Stomach (tissue), 4 donors: ENCODE data around the gene HIVEP1.

Experiments used
- EP300 ChIP-seq: sonication (generic); formaldehyde crosslinking; IDR thresholded peaks from one replicate; pipeline ENCODE4 v1.6.1; 2017; ENCODE audit warnings: antibody characterized with exemption
- POLR2A ChIP-seq, 4 donors: fragments of 450-650 bp; IDR thresholded peaks; one replicate each; pipeline ENCODE4 v1.6.1; 2016; ENCODE audit warnings: antibody characterized with exemption in 4 of 4, control low read depth in 2 of 4, mild to moderate bottlenecking in 1 of 4, moderate library complexity in 1 of 4
- POLR2AphosphoS5 ChIP-seq, 3 donors: sonication (generic); formaldehyde crosslinking; IDR thresholded peaks; one replicate each; pipeline ENCODE4 v1.6.1; 2016; ENCODE audit warnings: antibody characterized with exemption in 3 of 3
- TF ChIP-seq, protein P1 (sequence below), 7 experiments: fragments of 450-650 bp in 4 of 7; fragments of 200-600 bp in 3 of 7; sonication (generic) in 3 of 7; IDR thresholded peaks; one replicate each; pipeline ENCODE4 v1.5.1; 2016 to 2019; ENCODE audit warnings: antibody characterized with exemption in 7 of 7, control low read depth in 2 of 7, mild to moderate bottlenecking in 1 of 7

DNA sequence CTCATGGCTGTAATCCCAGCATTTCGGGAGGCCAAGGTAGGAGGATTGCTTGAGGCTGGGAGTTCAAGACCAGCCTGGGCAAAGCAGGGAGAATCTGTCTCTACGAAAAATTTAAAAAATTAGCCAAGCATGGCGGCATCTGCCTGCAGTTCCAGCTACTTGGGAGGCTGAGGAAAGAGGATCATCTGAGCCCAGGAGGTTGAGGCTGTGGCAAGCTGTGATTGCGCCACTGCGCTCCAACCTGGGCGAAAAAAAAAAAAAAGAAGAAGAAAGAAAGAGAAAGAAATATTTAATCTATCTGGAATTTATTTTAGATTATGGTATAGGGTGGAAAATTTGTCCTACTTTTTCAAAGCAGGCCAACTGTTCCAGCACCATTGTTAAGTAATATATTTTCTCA lies 32.2 kb upstream of the HIVEP1 start:
- TF ChIP-seq, protein P1, sequence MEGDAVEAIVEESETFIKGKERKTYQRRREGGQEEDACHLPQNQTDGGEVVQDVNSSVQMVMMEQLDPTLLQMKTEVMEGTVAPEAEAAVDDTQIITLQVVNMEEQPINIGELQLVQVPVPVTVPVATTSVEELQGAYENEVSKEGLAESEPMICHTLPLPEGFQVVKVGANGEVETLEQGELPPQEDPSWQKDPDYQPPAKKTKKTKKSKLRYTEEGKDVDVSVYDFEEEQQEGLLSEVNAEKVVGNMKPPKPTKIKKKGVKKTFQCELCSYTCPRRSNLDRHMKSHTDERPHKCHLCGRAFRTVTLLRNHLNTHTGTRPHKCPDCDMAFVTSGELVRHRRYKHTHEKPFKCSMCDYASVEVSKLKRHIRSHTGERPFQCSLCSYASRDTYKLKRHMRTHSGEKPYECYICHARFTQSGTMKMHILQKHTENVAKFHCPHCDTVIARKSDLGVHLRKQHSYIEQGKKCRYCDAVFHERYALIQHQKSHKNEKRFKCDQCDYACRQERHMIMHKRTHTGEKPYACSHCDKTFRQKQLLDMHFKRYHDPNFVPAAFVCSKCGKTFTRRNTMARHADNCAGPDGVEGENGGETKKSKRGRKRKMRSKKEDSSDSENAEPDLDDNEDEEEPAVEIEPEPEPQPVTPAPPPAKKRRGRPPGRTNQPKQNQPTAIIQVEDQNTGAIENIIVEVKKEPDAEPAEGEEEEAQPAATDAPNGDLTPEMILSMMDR (IDR thresholded peaks at IDR 0.05) = no peak
- TF ChIP-seq POLR2AphosphoS5 (IDR thresholded peaks at IDR 0.05) (no peak), POLR2A (IDR thresholded peaks at IDR 0.05) (no peak), EP300 (no peak)
